GM21360 (cell line): Measurements from ENCODE around the gene TLR9.

Experiments used
- ATAC-seq: cut with Tn5 transposase; IDR thresholded peaks from one replicate; pipeline ENCODE4 v1.9.1; 2021; ENCODE audit warnings: mild to moderate bottlenecking, moderate library complexity; ENCODE audit not compliant: unreplicated experiment

The TLR9 gene

GRCh38 chr3:52218454-52218853, 7.0 kb downstream of the TLR9 start:
- ATAC-seq, result no peak

GRCh38 chr3:52218026-52218425, 7.4 kb downstream of the TLR9 start:
- ATAC-seq, result no peak

GRCh38 chr3:52217409-52217805, 8.0 kb downstream of the TLR9 start:
- no peak for ATAC-seq

GRCh38 chr3:52216585-52217408, 8.6 kb downstream of the TLR9 start:
- ATAC-seq, result no peak

- ATAC-seq, result no peak
These were observed 10.1 kb downstream of the TLR9 start for GRCh38 chr3:52215351-52215750.

GRCh38 chr3:52213901-52214300, 11.5 kb downstream of the TLR9 start:
- ATAC-seq, result no peak

GRCh38 chr3:52213005-52213404, 12.4 kb downstream of the TLR9 start:
- no peak for ATAC-seq

GRCh38 chr3:52211268-52211891, 14.1 kb downstream of the TLR9 start:
- ATAC-seq, result no peak

GRCh38 chr3:52210550-52211046, 14.8 kb downstream of the TLR9 start:
- ATAC-seq, result no peak

- no peak for ATAC-seq
These were observed 15.4 kb downstream of the TLR9 start for GRCh38 chr3:52210037-52210436.

- no peak for ATAC-seq
These were observed 16.9 kb downstream of the TLR9 start for GRCh38 chr3:52208556-52208955.

GRCh38 chr3:52205727-52206372, 19.6 kb downstream of the TLR9 start:
- no peak for ATAC-seq

GRCh38 chr3:52204337-52205073, 20.9 kb downstream of the TLR9 start:
- no peak for ATAC-seq

GRCh38 chr3:52203701-52204100, 21.7 kb downstream of the TLR9 start:
- no peak for ATAC-seq

GRCh38 chr3:52202384-52203077, 22.9 kb downstream of the TLR9 start:
- no peak for ATAC-seq

GRCh38 chr3:52200981-52201679, 24.3 kb downstream of the TLR9 start:
- ATAC-seq, result no peak

- no peak for ATAC-seq
These were observed 26.5 kb downstream of the TLR9 start for GRCh38 chr3:52198643-52199608.

- peak; percentile 65 for ATAC-seq
These were observed 27.4 kb downstream of the TLR9 start, which contains the start of gene ALAS1 for GRCh38 chr3:52197842-52198625. TSS of gene ALAS1 (plus strand) at chr3:52198160. CDS start at chr3:52199242, 1,082 bp downstream.
